Osteocyte (in vitro differentiated cells): ENCODE measurements around the gene ROS1. TPM values are rescaled to one million over a fixed set of nuclear protein-coding genes. Genes with fewer than 3 reads are reported as not detected.
A peak's percentile ranks its signal among the peaks of the same experiment; 100 is the strongest.

Source experiments
- DNase-seq: peaks from one replicate; pipeline ENCODE4 v3.0.0; 2021; ENCODE audit warnings: mixed read lengths; ENCODE audit not compliant: unreplicated experiment; ENCODE audit errors: extremely low spot score
- H3K27ac Mint-ChIP-seq: one replicate; pipeline ENCODE4 v1.8.0; 2021; ENCODE audit warnings: mild to moderate bottlenecking, mixed read lengths; ENCODE audit not compliant: unreplicated experiment
- H3K27me3 Mint-ChIP-seq: one replicate; pipeline ENCODE4 v1.8.0; 2021; ENCODE audit warnings: mixed read lengths; ENCODE audit not compliant: unreplicated experiment
- H3K36me3 Mint-ChIP-seq: one replicate; pipeline ENCODE4 v1.8.0; 2021; ENCODE audit warnings: mixed read lengths; ENCODE audit not compliant: unreplicated experiment
- H3K4me1 Mint-ChIP-seq: one replicate; pipeline ENCODE4 v1.8.0; 2021; ENCODE audit warnings: mixed read lengths; ENCODE audit not compliant: unreplicated experiment
- H3K4me3 Mint-ChIP-seq: one replicate; pipeline ENCODE4 v1.8.0; 2021; ENCODE audit warnings: mild to moderate bottlenecking, moderate library complexity, mixed read lengths; ENCODE audit not compliant: unreplicated experiment
- H3K9me3 Mint-ChIP-seq: one replicate; pipeline ENCODE4 v1.8.0; 2021; ENCODE audit warnings: mixed read lengths; ENCODE audit not compliant: unreplicated experiment
- total RNA-seq: library from RNA; stranded (reverse); gene quantifications from 2 replicates; pipeline ENCODE4 v1.2.1, GENCODE V29; 2021
- TF ChIP-seq, protein P1 (sequence below): fragments of 200-600 bp; sonication (generic); IDR thresholded peaks from 2 replicates; pipeline ENCODE4 v1.5.0; 2021; ENCODE audit warnings: antibody characterized with exemption, mild to moderate bottlenecking, moderate library complexity

The ROS1 gene
- total RNA-seq, 1 donor from 2014 or later = not detected

DNA sequence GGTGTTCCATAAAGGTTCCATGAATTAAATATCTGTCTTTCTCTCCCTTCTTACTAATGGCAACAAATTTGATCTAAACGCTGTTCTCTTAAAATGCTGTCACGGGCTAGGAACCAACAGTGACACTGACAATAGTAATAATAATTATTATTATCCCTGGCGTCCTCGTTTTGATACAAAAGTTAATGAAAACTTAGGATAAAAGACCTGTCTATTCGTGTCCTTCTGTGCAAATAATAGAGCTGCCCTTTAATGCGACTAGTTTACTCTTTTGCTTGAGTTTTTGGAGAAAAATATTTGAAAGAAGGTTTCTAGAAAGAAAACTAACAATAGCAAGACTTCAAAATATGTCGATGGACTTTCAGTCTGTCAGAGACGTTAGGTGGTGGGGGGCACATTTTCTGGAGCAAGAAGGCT, 156.1 kb downstream of the ROS1 start:
- no peaks in the 10 kb centered on the region for H3K9me3 Mint-ChIP-seq
- no peak overlapping the region for H3K27ac Mint-ChIP-seq
- H3K4me1 Mint-ChIP-seq = peaks cover 20% of the 10 kb centered on the region
- no peak for DNase-seq
- TF ChIP-seq, protein P1, sequence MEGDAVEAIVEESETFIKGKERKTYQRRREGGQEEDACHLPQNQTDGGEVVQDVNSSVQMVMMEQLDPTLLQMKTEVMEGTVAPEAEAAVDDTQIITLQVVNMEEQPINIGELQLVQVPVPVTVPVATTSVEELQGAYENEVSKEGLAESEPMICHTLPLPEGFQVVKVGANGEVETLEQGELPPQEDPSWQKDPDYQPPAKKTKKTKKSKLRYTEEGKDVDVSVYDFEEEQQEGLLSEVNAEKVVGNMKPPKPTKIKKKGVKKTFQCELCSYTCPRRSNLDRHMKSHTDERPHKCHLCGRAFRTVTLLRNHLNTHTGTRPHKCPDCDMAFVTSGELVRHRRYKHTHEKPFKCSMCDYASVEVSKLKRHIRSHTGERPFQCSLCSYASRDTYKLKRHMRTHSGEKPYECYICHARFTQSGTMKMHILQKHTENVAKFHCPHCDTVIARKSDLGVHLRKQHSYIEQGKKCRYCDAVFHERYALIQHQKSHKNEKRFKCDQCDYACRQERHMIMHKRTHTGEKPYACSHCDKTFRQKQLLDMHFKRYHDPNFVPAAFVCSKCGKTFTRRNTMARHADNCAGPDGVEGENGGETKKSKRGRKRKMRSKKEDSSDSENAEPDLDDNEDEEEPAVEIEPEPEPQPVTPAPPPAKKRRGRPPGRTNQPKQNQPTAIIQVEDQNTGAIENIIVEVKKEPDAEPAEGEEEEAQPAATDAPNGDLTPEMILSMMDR = no peak
- H3K27me3 Mint-ChIP-seq = peaks cover 90% of the 10 kb centered on the region
- no peaks in the 10 kb centered on the region for H3K36me3 Mint-ChIP-seq
- peak overlapping the region; percentile 35 for H3K4me3 Mint-ChIP-seq

DNA sequence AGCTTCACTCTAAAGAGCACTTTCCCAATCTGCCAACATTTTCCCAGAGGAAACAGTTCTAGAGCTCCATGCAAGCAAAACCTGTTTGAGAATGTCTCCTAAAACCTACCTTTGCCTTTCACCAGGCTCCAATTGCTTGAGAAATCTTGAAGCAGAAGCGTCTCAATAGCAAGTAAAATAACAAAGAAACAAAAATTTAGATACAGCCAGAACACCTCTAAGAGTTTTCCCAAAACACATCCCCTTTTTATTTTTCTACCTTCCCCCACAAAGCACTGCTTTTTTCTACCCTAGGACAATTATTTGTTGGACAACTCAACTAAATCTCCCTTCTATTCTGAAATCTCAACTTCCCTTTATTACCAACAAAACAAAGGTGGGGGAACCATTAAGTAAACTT, 156.8 kb downstream of the ROS1 start:
- Mint-ChIP-seq H3K9me3 (no peaks in the 10 kb centered on the region), H3K27ac (no peak overlapping the region), H3K4me3 (no peak overlapping the region), H3K36me3 (no peaks in the 10 kb centered on the region), H3K27me3 (peaks cover 90% of the 10 kb centered on the region), H3K4me1 (peaks cover 24% of the 10 kb centered on the region)
- no peak for DNase-seq
- TF ChIP-seq, protein P1 = no peak

DNA sequence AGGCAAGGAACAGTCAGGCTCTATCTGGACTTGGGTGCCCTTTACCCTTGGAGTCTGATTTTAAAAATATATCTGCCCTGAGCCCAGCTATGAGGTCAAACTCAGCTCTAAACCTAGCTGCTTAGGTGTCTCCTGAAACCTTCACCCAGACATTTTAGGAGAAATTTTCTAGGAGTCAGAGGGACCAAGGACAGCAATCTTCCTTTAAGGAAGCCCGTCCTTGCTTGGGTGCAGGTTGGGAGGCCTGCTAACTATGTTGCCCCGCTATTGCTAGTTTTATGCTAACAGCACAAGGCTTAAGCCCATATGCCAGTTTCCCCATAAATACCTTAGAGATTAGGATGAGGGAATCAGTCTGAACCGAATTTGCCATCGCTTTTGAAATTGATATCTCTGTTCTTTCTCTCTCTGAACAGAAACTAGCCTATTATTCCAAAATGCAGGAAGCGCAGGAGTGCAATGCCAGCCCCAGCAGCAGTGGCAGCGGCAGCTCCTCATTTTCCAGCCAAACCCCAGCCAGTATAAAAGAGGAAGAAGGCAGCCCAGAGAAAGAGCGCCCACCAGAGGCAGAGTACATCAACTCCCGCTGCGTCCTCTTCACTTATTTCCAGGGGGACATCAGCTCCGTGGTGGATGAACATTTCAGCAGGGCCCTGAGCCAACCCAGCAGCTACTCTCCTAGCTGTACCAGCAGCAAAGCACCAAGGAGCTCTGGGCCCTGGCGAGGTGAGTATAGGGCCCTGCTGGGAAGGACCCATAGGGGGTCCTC, 157.8 kb downstream of the ROS1 start:
- Mint-ChIP-seq H3K4me3 (no peak overlapping the region), H3K36me3 (no peaks in the 10 kb centered on the region), H3K27ac (no peak overlapping the region), H3K9me3 (no peaks in the 10 kb centered on the region), H3K27me3 (peaks cover 89% of the 10 kb centered on the region), H3K4me1 (peaks cover 24% of the 10 kb centered on the region)
- TF ChIP-seq, protein P1 = no peak
- DNase-seq = no peak

DNA sequence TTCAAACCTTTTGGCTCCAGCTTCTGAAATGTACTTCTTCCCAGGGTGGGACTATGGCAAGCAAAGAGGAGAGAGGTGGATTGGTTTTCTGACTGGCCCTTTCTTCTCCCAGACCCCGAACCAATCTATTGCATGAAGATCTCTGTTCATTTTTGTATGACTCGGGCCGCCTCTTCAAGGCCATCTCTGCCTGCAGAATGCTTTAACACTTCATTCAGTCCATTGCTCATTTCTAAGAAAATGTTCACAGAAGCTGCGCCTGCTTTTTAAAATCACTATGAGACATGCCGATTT, 158.7 kb downstream of the ROS1 start:
- TF ChIP-seq, protein P1 = no peak
- DNase-seq = no peak
- H3K27me3 Mint-ChIP-seq = peaks cover 87% of the 10 kb centered on the region
- H3K36me3 Mint-ChIP-seq = no peaks in the 10 kb centered on the region
- H3K4me3 Mint-ChIP-seq = no peak overlapping the region
- no peaks in the 10 kb centered on the region for H3K9me3 Mint-ChIP-seq
- H3K4me1 Mint-ChIP-seq = peaks cover 24% of the 10 kb centered on the region
- no peak overlapping the region for H3K27ac Mint-ChIP-seq

- Mint-ChIP-seq H3K27ac (no peak overlapping the region), H3K36me3 (no peaks in the 10 kb centered on the region), H3K27me3 (peaks cover 88% of the 10 kb centered on the region), H3K4me3 (peak overlapping the region; percentile 70), H3K9me3 (no peaks in the 10 kb centered on the region), H3K4me1 (peaks cover 24% of the 10 kb centered on the region)
- TF ChIP-seq, protein P1 = no peak
- no peak for DNase-seq
These were observed 159.3 kb downstream of the ROS1 start for GRCh38 chr6:117266257-117267053.
